NCI-H1436 treated with DMSO at 0.1 percent for 48 hours (cell line): ENCODE measurements around the gene POLR3C.

ENCODE experiments used
- DNase-seq: peaks from one replicate; lab custom pipeline; 2025; lab: John Stamatoyannopoulos, UW

Gene POLR3C

DNA sequence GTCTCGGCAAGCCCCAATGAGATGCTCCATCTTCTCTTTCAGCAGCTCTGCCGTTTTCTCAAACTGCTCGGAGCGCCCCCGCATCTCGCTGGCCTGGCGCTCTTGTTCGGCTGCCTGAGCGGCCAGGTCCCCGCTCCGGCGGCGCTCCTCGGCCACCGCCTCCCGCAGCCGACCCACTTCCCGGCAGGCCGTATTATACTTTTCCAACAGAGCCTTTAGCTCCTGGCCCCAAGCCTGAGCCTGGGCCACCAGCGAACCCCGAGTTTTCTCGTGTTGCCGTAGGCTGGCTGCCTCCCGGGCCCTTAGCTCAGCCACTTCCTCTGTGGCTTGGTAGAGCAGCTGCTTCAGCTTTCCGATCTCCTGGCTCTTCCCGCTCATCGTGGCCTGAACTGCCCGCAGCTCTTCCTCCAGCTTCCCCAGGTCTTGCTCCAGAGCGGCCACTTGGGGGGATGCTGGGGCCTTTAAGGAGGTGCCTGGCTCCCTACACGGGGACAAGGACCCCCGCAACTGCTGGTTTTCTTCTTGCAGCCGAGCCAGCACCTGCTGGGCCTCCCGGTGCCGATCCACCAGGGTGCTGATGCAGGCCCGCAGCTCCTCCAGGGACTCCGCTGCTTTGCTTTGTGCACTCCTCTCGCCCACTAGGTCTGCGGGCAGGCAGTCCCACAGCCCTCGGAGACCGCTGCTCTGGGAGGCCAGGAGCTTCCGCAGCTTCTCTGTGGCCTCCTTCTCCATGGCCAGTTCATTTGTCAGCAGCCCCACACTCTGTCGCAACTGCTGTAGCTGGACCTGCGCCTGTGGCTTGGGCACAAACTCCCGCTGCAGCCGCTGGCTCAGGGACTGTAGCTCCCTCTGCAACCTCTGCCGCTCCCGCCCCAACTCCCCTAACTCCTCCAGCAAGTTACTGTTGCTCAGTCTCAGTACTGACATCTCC, 48.3 kb downstream of the POLR3C start:
- DNase-seq: no peak

DNA sequence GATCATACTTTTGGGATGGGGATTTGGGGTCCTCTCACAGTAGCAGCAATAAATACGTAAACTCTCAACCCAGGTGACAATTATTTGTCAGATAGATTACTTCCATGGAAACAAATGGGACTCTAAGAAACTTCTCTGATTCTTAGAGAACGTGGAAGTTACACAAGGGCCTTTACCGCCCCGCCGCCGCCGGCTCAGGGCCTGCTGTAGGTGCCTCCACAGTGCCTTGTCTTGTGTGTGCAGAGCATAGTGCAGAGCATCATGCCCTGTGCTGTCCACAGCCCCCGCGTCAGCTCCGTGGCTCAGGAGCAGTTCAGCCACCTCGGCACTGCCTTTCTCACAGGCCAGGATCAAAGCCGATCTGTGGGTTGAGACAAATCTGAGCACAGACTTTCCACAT, 50.6 kb downstream of the POLR3C start:
- no peak for DNase-seq

DNA sequence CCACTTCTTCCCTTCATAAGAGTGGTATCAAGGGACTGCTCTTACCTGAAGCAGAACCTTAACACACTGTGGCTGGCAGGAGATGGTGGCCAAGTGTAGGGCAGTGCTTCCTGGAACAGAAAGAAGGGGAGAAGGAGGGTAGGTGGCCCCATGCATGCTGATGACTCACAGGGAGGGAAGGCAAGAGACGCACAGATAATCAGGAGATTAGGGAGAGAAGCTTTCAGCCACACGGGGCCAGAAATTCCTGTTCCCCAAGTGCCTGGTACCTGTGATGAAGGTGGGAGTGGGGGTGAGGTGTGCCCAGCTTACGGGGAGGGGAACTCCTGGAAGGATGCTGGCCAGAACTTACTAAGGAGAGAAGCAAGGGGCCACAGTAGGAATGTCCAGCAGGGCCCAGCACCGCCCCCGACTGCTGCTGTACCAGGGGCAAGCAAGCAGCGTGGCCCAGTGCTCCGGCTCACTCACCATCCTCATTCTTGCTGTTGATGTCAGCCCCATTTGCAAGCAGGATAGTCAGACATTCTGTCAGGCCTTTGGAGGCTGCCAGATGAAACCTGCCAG, 54.0 kb downstream of the POLR3C start:
- no peak for DNase-seq

DNA sequence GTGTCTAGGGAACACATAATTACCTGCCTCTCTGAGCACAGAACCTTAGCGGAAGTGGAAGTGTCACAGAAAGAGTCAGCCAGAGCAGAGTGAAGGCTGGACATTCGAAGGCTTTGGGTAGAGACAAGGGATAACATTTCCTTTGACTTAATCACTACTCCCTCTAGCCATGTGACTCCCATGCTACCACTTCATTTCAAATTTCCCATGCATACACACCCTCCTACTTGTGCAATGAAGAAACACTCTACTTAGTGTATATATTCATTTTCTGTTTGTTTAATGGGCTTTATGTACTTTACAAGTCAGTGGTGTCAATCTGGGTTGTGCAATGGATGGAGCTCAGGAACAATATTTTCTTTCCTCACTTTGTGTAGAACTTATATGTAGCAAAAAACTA, 54.7 kb downstream of the POLR3C start:
- DNase-seq: no peak

DNA sequence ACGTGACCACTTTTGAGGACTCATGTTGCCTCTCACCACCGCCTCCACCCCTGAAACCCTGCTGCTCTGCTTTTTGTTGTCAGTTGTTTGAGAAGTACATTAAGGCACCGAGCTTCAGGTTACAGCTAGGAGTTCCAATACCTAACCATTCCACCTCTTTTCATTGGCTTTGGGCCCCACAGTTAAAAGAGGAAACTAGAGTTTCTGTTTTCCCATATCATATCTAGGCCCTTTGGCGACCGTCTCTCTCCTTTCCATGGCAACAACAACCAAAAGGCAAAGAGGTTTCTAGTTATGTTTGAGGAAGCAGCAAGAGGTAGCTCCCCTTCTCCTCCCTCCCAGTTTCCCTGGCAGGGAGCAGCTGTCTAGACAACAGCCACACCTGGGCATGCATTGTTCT, 55.8 kb downstream of the POLR3C start:
- DNase-seq: no peak

DNA sequence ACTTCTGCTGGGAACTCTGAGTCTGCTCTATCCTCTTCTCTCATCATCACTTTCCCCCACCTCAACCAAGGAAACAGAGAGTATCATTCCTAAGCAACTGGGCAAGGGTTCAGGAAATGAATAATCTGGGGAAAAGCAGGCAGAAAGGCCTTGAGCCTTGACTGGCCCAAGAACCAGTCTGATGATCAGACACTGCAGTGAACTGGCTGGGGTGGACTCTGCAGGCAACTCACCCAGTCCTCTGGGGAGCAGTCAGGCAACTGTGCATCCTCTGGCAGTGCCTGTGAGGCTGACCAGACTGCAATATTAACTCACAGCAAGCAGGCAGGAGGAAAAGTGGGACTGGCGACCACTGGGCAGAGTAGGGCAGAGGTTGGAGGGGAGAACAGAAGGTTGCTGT, 60.7 kb downstream of the POLR3C start:
- no peak for DNase-seq

DNA sequence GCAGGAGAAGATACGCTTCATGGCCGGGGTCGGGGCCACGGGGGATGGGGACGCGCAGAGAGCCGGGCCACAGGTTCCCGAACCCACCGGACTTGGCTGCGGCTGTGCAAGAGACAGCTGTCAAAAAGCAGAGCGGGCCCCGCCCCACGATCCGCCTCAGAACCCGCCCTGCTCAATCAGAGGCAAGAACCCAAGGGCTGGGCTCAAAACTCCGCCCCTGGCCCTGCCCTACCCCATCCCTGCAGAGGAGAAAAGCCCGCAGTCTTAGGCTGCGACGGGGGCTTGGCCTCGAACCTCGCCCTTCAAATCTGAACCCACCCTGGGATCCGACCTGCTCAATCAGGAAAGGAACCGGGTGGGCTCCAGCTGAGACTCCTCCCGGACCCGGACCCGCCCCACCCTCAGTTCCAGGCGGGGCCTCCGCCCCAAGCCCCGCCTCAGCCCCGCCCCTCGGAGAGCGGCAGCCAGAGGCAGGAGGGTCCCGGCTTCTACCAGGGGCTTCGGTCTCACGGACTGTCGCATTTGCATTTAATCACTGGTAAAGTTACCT, 61.8 kb downstream of the POLR3C start, which contains the start of gene ANKRD35:
TSS of gene ANKRD35 (minus strand) at position 129 of the 550 bp plus-strand sequence. CDS start at position 21, 108 bp downstream.
- no peak for DNase-seq

DNA sequence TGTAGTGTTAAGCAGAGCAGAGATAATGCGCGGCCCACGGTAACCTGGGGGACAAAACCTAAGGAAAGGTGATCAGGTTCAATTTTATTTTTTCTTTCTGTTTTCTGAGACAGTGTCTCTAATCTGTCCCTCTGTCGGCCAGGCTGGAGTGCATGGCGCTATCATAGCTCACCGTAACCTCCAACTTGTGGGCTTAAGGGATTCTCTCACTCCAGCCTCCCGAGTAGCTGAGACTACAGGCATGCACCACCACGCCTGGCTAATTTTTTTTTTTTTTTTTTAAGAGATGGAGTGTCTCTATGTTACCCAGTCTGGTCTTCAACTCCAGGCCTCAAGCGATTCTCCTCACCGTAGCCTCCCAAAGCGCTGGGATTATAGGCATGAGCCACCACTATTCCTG, 62.4 kb downstream of the POLR3C start:
- no peak for DNase-seq

DNA sequence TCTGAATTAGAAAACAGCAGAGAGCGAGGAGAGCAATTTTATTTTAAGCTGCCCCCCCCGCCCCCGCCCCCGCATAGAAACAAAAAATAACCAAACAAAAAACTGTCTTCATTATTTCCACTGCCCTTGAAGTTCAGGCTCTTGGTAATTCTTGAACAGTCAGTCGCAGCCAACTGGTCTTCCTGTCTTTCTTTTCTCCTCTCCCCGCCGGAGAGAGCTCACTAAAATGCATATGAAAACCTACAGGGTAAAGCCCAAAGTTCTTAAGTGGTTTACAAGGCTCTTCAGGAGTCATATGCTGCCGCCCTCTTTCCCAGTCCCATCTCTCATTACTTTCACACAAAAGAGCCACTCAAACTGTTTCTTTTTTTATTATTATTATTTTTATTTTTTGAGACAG, 62.8 kb downstream of the POLR3C start:
- no peak for DNase-seq

DNA sequence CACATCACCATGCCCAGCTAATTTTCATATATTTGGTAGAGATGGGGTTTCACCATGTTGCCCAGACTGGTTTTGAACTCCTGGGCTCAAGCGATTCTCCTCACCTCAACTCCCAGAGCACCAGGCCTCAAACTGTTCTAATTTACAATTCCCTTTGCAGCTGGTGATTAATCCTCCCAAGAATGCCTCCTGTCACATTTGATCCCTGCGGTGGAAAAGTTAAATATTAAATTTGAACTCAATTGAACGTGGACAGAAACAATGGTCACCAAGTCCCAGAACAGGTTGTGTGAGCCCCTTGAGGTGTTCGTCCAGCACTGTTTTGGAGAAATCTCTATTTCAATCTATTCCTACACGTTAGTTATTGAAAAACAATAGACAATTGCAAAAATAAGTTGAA, 63.6 kb downstream of the POLR3C start:
- no peak for DNase-seq

DNA sequence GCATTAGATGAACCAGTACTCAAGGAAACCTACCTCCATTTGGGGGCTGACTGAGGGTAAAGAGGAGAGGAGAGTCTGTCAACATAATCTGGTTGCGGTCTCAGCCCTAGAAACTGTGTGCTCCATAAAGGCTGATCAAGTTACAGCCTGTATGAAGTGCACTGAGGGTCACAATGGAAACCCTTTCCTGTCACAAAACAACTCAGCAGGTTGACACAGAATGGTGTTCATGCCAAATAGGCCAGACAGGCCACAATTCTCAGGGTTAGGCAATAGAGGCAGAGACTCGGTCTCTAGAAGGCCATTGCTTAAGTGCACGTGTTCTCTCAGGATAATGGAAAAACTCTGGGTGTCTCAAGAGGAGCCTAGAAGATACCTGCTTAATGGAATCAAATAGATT, 65.7 kb downstream of the POLR3C start:
- no peak for DNase-seq

DNA sequence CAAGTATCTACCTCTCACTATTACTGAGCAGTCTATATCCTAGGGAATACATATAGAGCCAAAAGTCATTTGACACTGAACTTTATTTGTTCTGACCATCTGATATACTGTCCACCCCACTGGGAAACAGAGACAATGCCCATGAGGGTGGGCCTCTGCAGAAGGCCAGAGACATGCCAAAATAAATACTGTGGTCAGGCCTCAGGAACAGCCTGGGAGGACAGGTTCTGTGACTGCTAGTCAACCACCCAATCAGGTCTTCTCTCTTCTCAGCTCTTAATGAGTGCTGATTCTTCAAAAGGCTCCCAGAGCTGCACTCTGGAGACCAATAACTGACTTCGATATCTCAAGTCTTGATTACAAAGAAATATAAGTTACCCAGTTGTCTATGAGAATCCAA, 67.1 kb downstream of the POLR3C start:
- no peak for DNase-seq

DNA sequence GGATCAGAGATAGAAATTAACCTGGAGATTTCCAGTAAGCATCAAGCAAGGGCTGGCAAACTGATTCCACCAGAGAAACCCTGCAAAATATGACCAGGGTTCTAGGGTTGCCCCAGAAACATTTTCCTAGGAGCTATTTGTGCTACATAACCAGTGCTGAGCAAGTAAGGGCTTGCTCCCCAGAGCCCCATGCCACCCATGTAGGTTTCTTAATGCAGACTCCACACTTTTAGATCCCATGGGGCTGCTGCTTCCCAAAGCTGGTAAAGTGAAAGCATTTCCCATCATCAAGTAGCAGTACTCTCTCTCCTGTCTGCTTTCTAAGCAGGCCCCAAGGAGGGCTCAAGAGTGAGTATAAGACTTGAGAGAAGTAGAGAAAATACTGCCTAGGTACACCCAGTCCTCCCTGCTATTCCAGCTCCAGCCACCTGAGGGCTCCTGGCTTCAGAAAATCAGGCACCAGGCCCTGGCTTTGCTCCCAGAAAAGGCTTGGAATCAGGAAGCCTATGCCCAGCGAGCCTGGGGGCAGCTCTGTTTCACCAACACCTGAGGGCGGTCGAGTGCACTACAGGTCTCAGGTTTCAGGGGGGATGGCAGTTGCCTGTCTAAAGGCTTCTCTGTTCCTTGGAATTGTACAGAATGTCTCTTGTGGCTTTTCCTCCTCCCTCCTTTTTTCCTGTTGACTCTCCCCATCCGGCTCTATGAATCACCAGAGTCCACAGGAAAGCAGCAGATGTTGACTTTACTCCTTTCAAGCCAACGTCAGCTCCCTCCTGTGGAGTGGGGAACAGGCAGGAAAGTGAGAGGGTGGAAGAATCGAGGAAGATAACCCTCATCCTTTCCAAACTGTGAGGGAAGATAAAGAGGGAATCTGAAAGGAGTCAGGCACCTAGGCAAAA, 67.8 kb downstream of the POLR3C start:
- DNase-seq: peak; percentile 86

DNA sequence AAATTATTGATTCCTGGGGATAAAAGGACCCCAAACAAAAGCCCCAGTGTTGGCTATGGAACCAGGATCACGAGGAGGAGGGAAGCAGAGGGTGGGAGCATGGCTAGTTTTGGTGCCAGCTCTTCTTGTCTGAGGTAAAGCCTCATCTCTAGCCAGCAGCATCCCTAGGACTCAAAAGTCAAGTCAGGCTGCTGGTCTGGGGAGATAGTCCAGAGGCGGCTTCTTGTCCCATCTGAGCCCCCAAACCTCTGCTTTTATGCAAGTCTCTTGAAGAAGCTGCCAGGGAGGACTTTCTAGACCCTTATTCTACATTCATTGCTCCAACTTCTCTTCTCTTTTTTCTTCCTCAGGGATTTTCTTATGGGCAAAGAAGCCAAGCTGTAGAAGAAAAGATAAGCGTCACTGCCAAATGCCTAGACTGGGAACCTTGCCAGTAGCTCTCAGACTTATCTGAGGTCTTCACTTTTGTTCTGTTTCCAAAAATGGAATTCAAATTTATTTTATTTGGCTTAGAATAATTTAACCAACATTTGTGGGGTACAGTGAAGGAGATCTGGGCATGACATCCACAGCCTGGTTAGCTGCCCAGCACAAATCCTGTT, 68.6 kb downstream of the POLR3C start:
- DNase-seq: no peak

DNA sequence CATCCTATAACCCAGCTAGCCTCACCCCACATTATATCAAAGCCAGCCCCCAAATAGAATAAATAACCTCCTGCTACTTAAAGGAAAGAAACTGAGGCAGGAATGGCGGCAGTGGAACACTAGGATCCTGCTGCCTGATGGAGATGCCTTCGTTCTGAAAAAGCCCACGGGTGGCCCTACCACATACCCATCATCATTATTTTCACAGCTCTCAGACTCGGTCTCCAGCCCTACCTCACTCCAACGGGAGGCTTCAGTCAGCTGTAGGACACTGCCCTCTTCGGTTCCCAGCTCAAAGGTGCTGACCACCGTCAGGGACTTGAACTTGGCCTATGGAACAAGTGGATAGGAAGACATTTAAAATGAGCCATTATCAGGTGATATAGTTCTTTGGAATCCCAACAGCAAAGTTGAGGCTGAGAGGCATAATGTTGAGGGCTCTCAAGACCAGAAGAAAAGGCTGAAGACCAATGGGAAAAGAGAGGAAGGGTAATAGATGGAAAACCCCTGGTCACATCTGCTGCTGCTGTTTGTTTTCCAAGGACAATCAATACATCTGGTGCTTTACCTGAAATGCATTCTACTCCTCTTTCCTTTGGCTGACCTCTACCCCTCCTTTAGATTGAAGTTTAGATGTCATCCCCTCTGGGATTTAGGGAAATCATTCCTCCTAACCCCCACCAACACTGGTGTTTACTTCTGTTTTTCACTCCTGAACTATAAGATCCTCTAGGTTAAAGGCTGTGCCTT, 69.5 kb downstream of the POLR3C start:
- DNase-seq: no peak
